ENCODE results near the gene ADK.
"Not testable (repeated sequence)": the region's sequence is repeated elsewhere in the genome, so short reads cannot be mapped to it uniquely, and the experiment has no call there.

Gene ADK

GRCh38 chr10:74419958-74420375 lies 268.9 kb downstream of the ADK start:
- no peak for DNase-seq (ENCODE audit: low read depth in 2 of 2)

- DNase-seq (ENCODE audit: low read depth in 2 of 2), result no peak
These were observed 273.5 kb downstream of the ADK start for GRCh38 chr10:74424565-74424964.

- no peak for DNase-seq (ENCODE audit: low read depth in 2 of 2)
These were observed 274.5 kb downstream of the ADK start for GRCh38 chr10:74425456-74426001.

GRCh38 chr10:74431816-74432215 lies 280.8 kb downstream of the ADK start:
- no peak for DNase-seq (ENCODE audit: low read depth in 2 of 2)

GRCh38 chr10:74432841-74433594 lies 282.0 kb downstream of the ADK start:
- no peak for DNase-seq (ENCODE audit: low read depth in 2 of 2)

- no peak for DNase-seq (ENCODE audit: low read depth in 2 of 2)
These were observed 282.6 kb downstream of the ADK start for GRCh38 chr10:74433595-74433956.

GRCh38 chr10:74433993-74434392 lies 283.0 kb downstream of the ADK start:
- no peak for DNase-seq (ENCODE audit: low read depth in 2 of 2)

GRCh38 chr10:74434547-74434946 lies 283.5 kb downstream of the ADK start:
- no peak for DNase-seq (ENCODE audit: low read depth in 2 of 2)

- DNase-seq (ENCODE audit: low read depth in 2 of 2), result no peak
These were observed 285.6 kb downstream of the ADK start for GRCh38 chr10:74436523-74437170.

- DNase-seq (ENCODE audit: low read depth in 2 of 2), result no peak
These were observed 286.8 kb downstream of the ADK start for GRCh38 chr10:74437822-74438221.

- no peak for DNase-seq (ENCODE audit: low read depth in 2 of 2)
These were observed 288.2 kb downstream of the ADK start for GRCh38 chr10:74439213-74439612.

GRCh38 chr10:74445493-74445892 lies 294.5 kb downstream of the ADK start:
- no peak for DNase-seq (ENCODE audit: low read depth in 2 of 2)

- DNase-seq (ENCODE audit: low read depth in 2 of 2), result no peak
These were observed 299.6 kb downstream of the ADK start for GRCh38 chr10:74450602-74451001.

- DNase-seq (ENCODE audit: low read depth in 2 of 2), result no peak
These were observed 300.3 kb downstream of the ADK start for GRCh38 chr10:74451127-74451829.

GRCh38 chr10:74453169-74453568 lies 302.1 kb downstream of the ADK start:
- no peak for DNase-seq (ENCODE audit: low read depth in 2 of 2)

- not testable (repeated sequence) for DNase-seq (ENCODE audit: low read depth in 2 of 2)
These were observed 306.5 kb downstream of the ADK start for GRCh38 chr10:74457478-74457877.

- DNase-seq (ENCODE audit: low read depth in 2 of 2), result no peak
These were observed 309.8 kb downstream of the ADK start for GRCh38 chr10:74460812-74461211.

- DNase-seq (ENCODE audit: low read depth in 2 of 2), result no peak
These were observed 323.1 kb downstream of the ADK start for GRCh38 chr10:74474022-74474713.

- DNase-seq (ENCODE audit: low read depth in 2 of 2), result not testable (repeated sequence)
These were observed 325.2 kb downstream of the ADK start for GRCh38 chr10:74476162-74476706.

GRCh38 chr10:74480778-74481177 lies 329.8 kb downstream of the ADK start:
- DNase-seq (ENCODE audit: low read depth in 2 of 2), result no peak

- DNase-seq (ENCODE audit: low read depth in 2 of 2), result no peak
These were observed 332.3 kb downstream of the ADK start for GRCh38 chr10:74483356-74483755.

GRCh38 chr10:74485283-74485682 lies 334.3 kb downstream of the ADK start:
- no peak for DNase-seq (ENCODE audit: low read depth in 2 of 2)
